ENCODE measurements around the gene STK10. TPM values are rescaled to one million over a fixed set of nuclear protein-coding genes. Genes with fewer than 3 reads are reported as not detected.
A peak's percentile ranks its signal among the peaks of the same experiment; 100 is the strongest.

The STK10 gene
- total RNA-seq, 3 donors from 2014 or later = 17.1 to 32.5 (median 23.3) TPM

- Histone ChIP-seq H3K9me3 (no peaks in the 10 kb centered on the region), H3K36me3 (no peaks in the 10 kb centered on the region), H3K4me3 (no peak overlapping the region), H3K27ac (no peak overlapping the region), H3K27me3 (no peaks in the 10 kb centered on the region), H3K4me1 (peaks cover 0 to 5% of the 10 kb centered on the region in 2 donors)
- no peak for DNase-seq (ENCODE audit: low spot score in 2 of 2)
- TF ChIP-seq CTCF (IDR thresholded peaks at IDR 0.05) = no peak
- TF ChIP-seq POLR2A (IDR thresholded peaks at IDR 0.05) = no peak
- TF ChIP-seq POLR2AphosphoS5 (IDR thresholded peaks at IDR 0.05) = no peak
- intact Hi-C loops (cut with DNase I; ENCODE audit: low total_unique reads) = no loop called here
These were observed 185.0 kb downstream of the STK10 start for GRCh38 chr5:172002840-172003512.

GRCh38 chr5:172002310-172002709, 185.7 kb downstream of the STK10 start:
- intact Hi-C loops (cut with DNase I; ENCODE audit: low total_unique reads) = no loop called here
- TF ChIP-seq POLR2A (IDR thresholded peaks at IDR 0.05) = no peak
- TF ChIP-seq CTCF (IDR thresholded peaks at IDR 0.05) = no peak
- TF ChIP-seq POLR2AphosphoS5 (IDR thresholded peaks at IDR 0.05) = no peak
- Histone ChIP-seq H3K4me3 (no peak overlapping the region), H3K36me3 (no peaks in the 10 kb centered on the region), H3K27ac (no peak overlapping the region), H3K9me3 (no peaks in the 10 kb centered on the region), H3K4me1 (peaks cover 0 to 5% of the 10 kb centered on the region in 2 donors), H3K27me3 (no peaks in the 10 kb centered on the region)
- no peak for DNase-seq (ENCODE audit: low spot score in 2 of 2)

- no peak for DNase-seq (ENCODE audit: low spot score in 2 of 2)
- Histone ChIP-seq H3K27me3 (no peaks in the 10 kb centered on the region), H3K27ac (peak overlapping the region in 1 of 2 donors; percentile 46), H3K4me3 (no peak overlapping the region), H3K36me3 (no peaks in the 10 kb centered on the region), H3K9me3 (no peaks in the 10 kb centered on the region), H3K4me1 (peaks cover 0 to 5% of the 10 kb centered on the region in 2 donors)
- no peak for TF ChIP-seq POLR2AphosphoS5 (IDR thresholded peaks at IDR 0.05)
- TF ChIP-seq CTCF (IDR thresholded peaks at IDR 0.05) = no peak
- no peak for TF ChIP-seq POLR2A (IDR thresholded peaks at IDR 0.05)
- intact Hi-C loops (cut with DNase I; ENCODE audit: low total_unique reads) = no loop called here
These were observed 188.1 kb downstream of the STK10 start for GRCh38 chr5:171999877-172000276.

GRCh38 chr5:171999100-171999499, 188.9 kb downstream of the STK10 start:
- H3K27me3 ChIP-seq = no peaks in the 10 kb centered on the region
- intact Hi-C loops (cut with DNase I; ENCODE audit: low total_unique reads) = no loop called here
- H3K36me3 ChIP-seq = no peaks in the 10 kb centered on the region
- DNase-seq (ENCODE audit: low spot score in 2 of 2) = no peak
- H3K9me3 ChIP-seq = no peaks in the 10 kb centered on the region
- H3K4me1 ChIP-seq = peaks cover 0 to 5% of the 10 kb centered on the region in 2 donors
- H3K27ac ChIP-seq = no peak overlapping the region
- TF ChIP-seq POLR2AphosphoS5 (IDR thresholded peaks at IDR 0.05) (no peak), CTCF (IDR thresholded peaks at IDR 0.05) (no peak), POLR2A (IDR thresholded peaks at IDR 0.05) (no peak)
- no peak overlapping the region for H3K4me3 ChIP-seq

GRCh38 chr5:171997011-171997410, 191.0 kb downstream of the STK10 start:
- Histone ChIP-seq H3K9me3 (no peaks in the 10 kb centered on the region), H3K4me1 (peaks cover 0 to 11% of the 10 kb centered on the region in 2 donors), H3K27ac (no peak overlapping the region), H3K4me3 (no peak overlapping the region), H3K27me3 (no peaks in the 10 kb centered on the region), H3K36me3 (no peaks in the 10 kb centered on the region)
- intact Hi-C loops (cut with DNase I; ENCODE audit: low total_unique reads) = no loop called here
- no peak for TF ChIP-seq CTCF (IDR thresholded peaks at IDR 0.05)
- no peak for TF ChIP-seq POLR2A (IDR thresholded peaks at IDR 0.05)
- TF ChIP-seq POLR2AphosphoS5 (IDR thresholded peaks at IDR 0.05) = no peak
- DNase-seq (ENCODE audit: low spot score in 2 of 2) = no peak

Measured in breast epithelium (tissue), 4 donors.